SK-N-SH (cell line): ENCODE data around the gene RALA. TPM values are rescaled to one million over a fixed set of nuclear protein-coding genes. Genes with fewer than 3 reads are reported as not detected.

Source experiments
- CTCF ChIA-PET: fragments of 300-600, 350-600 bp; formaldehyde crosslinking; extraction: SDS; loops from one replicate; lab custom pipeline; 2021; lab: Yijun Ruan, JAX
- POLR2A ChIA-PET: fragments of 350-600 bp; sonication (Branson Sonifier 250); formaldehyde crosslinking; extraction: SDS; loops from one replicate; lab custom pipeline; 2020; ENCODE audit warnings: antibody characterized with exemption, inconsistent platforms; lab: Yijun Ruan, JAX
- DNase-seq: peaks from one replicate; pipeline ENCODE4 v3.0.0; 2012
- H2AFZ ChIP-seq: fragments of 200-600 bp; sonication (generic); 2 replicates; pipeline ENCODE4 v1.8.1; 2016; ENCODE audit warnings: antibody characterized with exemption, mild to moderate bottlenecking, low read depth
- H3F3A ChIP-seq: fragments of 200-600 bp; sonication (generic); replicated peaks from 2 replicates; pipeline ENCODE3; 2016; ENCODE audit warnings: antibody characterized with exemption, mild to moderate bottlenecking; ENCODE audit not compliant: insufficient read depth
- H3K27ac ChIP-seq, 2 experiments: fragments of 200-500 bp in 1 of 2; fragments of 200-600 bp in 1 of 2; sonication (Bioruptor generic) in 1 of 2; sonication (generic), shearing (Covaris generic) in 1 of 2; 2 replicates each; pipeline versions ENCODE4 v1.5.1 to v1.6.1; 2014 to 2016; ENCODE audit warnings: low read depth in 2 of 2, inconsistent platforms in 1 of 2, low read length in 1 of 2, mild to moderate bottlenecking in 1 of 2, mixed read lengths in 1 of 2
- H3K27me3 ChIP-seq: fragments of 200-600 bp; sonication (generic), shearing (Covaris generic); 2 replicates; pipeline ENCODE4 v1.6.1; 2016; ENCODE audit warnings: mixed run types; ENCODE audit not compliant: insufficient read depth
- H3K36me3 ChIP-seq, 2 experiments: fragments of 200-500 bp in 1 of 2; fragments of 200-600 bp in 1 of 2; sonication (Bioruptor generic) in 1 of 2; sonication (generic) in 1 of 2; replicated peaks in 1 of 2; 2 replicates each; pipeline versions ENCODE3 to v1.5.1; 2014 to 2016; ENCODE audit warnings: low read length in 1 of 2, mild to moderate bottlenecking in 1 of 2; ENCODE audit not compliant: insufficient read depth in 2 of 2, control insufficient read depth in 1 of 2
- H3K4me1 ChIP-seq, 2 experiments: fragments of 200-500 bp in 1 of 2; fragments of 200-600 bp in 1 of 2; sonication (Bioruptor generic) in 1 of 2; sonication (generic), shearing (Covaris generic) in 1 of 2; 2 replicates each; pipeline versions ENCODE4 v1.5.1 to v1.6.1; 2014 to 2016; ENCODE audit warnings: low read depth in 1 of 2, low read length in 1 of 2, mixed run types in 1 of 2; ENCODE audit not compliant: insufficient read depth in 2 of 2, control insufficient read depth in 1 of 2
- H3K4me2 ChIP-seq: fragments of 200-600 bp; sonication (generic), shearing (Covaris generic); 2 replicates; pipeline ENCODE4 v1.6.1; 2017; ENCODE audit warnings: mixed run types
- H3K4me3 ChIP-seq, 2 experiments: fragments of 200-500 bp in 1 of 2; fragments of 200-600 bp in 1 of 2; sonication (Bioruptor generic) in 1 of 2; sonication (generic), shearing (Covaris generic) in 1 of 2; 2 replicates each; pipeline versions ENCODE4 v1.5.1 to v1.8.1; 2014 to 2016; ENCODE audit warnings: low read depth in 2 of 2, inconsistent platforms in 1 of 2, low read length in 1 of 2, mild to moderate bottlenecking in 1 of 2, mixed read lengths in 1 of 2, moderate library complexity in 1 of 2
- H3K79me2 ChIP-seq: fragments of 200-600 bp; sonication (generic); 2 replicates; pipeline ENCODE4 v1.8.1; 2017; ENCODE audit warnings: mild to moderate bottlenecking; ENCODE audit not compliant: insufficient read depth
- H3K9ac ChIP-seq: fragments of 200-600 bp; sonication (generic); 2 replicates; pipeline ENCODE4 v1.6.1; 2017; ENCODE audit warnings: mixed run types
- H3K9me2 ChIP-seq: fragments of 200-600 bp; sonication (generic); 2 replicates; pipeline ENCODE4 v1.6.1; 2017; ENCODE audit warnings: mixed run types
- H3K9me3 ChIP-seq: fragments of 200-600 bp; sonication (generic); 2 replicates; pipeline ENCODE4 v1.6.1; 2017; ENCODE audit warnings: mixed run types, mild to moderate bottlenecking, moderate library complexity
- H4K20me1 ChIP-seq: fragments of 200-600 bp; sonication (generic); 2 replicates; pipeline ENCODE4 v1.6.1; 2017; ENCODE audit warnings: mild to moderate bottlenecking, mixed run types; ENCODE audit not compliant: insufficient read depth
- CHD2 ChIP-seq: fragments of 150-350 bp; IDR thresholded peaks from 2 replicates; pipeline ENCODE4 v1.6.1; 2018; ENCODE audit warnings: low read length; ENCODE audit not compliant: partially characterized antibody
- EP300 ChIP-seq, 2 experiments: IDR thresholded peaks; 2 replicates each; pipeline versions ENCODE4 v1.4.0 to v1.6.1; 2012; ENCODE audit warnings: borderline replicate concordance in 1 of 2, low read depth in 1 of 2, low read length in 1 of 2
- FOSL2 ChIP-seq: IDR thresholded peaks from 2 replicates; pipeline ENCODE4 v1.4.0; 2012; ENCODE audit warnings: low read depth, mild to moderate bottlenecking, moderate library complexity, borderline replicate concordance
- MEF2A ChIP-seq: IDR thresholded peaks from 2 replicates; pipeline ENCODE4 v1.4.0; 2012; ENCODE audit warnings: low read depth, borderline replicate concordance
- NRF1 ChIP-seq: IDR thresholded peaks from 2 replicates; pipeline ENCODE4 v1.6.1; 2012; ENCODE audit warnings: low read depth, mild to moderate bottlenecking, low read length
- PBX3 ChIP-seq: IDR thresholded peaks from 2 replicates; pipeline ENCODE4; 2012
- RAD21 ChIP-seq: IDR thresholded peaks from 2 replicates; pipeline ENCODE4 v1.6.1; 2012; ENCODE audit warnings: mild to moderate bottlenecking, low read length
- RCOR1 ChIP-seq: fragments of 150-350 bp; IDR thresholded peaks from 2 replicates; pipeline ENCODE4 v1.6.1; 2017; ENCODE audit warnings: antibody characterized with exemption, low read length
- RFX5 ChIP-seq: IDR thresholded peaks from 2 replicates; pipeline ENCODE4 v1.6.1; 2012; ENCODE audit warnings: mild to moderate bottlenecking, improper control_type of control experiment, low read length
- SMC3 ChIP-seq: IDR thresholded peaks from 2 replicates; pipeline ENCODE4 v1.6.1; 2012; ENCODE audit warnings: low read depth, low read length, improper control_type of control experiment
- TAF1 ChIP-seq: IDR thresholded peaks from 2 replicates; pipeline ENCODE4 v1.6.1; 2012; ENCODE audit warnings: low read depth, mild to moderate bottlenecking, low read length, moderate library complexity, borderline replicate concordance
- TCF12 ChIP-seq: IDR thresholded peaks from 2 replicates; pipeline ENCODE4 v1.4.0; 2012
- TEAD4 ChIP-seq: IDR thresholded peaks from 2 replicates; pipeline ENCODE4 v1.4.0; 2012; ENCODE audit warnings: mild to moderate bottlenecking, borderline replicate concordance; ENCODE audit not compliant: insufficient read depth
- USF1 ChIP-seq: IDR thresholded peaks from 2 replicates; pipeline ENCODE4 v1.4.0; 2012; ENCODE audit warnings: low read depth, borderline replicate concordance
- WGBS: methylation state at CpG from one replicate; pipeline ENCODE4 v1.1.6; 2017; ENCODE audit warnings: low lambda C conversion rate; 5-methylcytosine and 5-hydroxymethylcytosine counted together
- polyA plus RNA-seq, 3 experiments: library from polyadenylated mRNA; depleted of rRNA; stranded (reverse); fragments of >200 nt; gene quantifications; 2 replicates each; pipeline ENCODE4 v1.2.3, GENCODE V29; 2012
- TF ChIP-seq, protein P1 (sequence below): IDR thresholded peaks from 2 replicates; pipeline ENCODE4 v1.4.0; 2012; ENCODE audit warnings: low read depth, borderline replicate concordance

The RALA gene
- polyA plus RNA-seq, 1 of the 3 experiments (the other 2 are of a cell fraction): 29.0 TPM

DNA sequence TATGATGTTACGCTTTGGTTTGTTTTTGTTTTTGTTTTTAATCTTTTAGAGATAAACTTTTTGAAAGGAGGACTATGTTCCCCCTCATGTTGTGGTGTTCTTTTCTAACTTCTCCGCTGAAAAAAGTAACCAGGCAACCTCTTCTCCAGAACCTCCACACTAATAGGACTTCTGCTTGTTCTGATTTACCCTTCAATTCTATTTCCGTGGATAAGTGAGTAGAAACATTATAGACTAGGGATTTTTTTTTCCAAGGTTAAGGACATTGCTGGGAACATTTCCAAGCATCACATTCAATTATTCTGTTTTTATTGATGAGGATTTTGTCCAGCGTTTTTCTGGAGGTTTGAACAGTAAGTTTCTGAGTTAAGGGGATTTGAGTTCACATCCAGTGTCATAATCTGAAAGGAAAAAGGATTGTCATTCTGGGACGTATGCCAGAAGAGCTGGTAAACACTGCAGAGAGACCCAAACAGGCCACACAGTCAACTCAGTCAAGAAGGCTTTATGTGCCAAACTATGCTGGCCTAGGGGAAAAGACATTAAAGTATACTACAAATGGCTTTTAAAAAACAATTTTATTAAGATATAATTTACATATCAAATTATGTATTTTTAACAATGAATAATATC, 28.3 kb upstream of the RALA start (continued):
- no peak for TF ChIP-seq TAF1
- TF ChIP-seq, protein P1, sequence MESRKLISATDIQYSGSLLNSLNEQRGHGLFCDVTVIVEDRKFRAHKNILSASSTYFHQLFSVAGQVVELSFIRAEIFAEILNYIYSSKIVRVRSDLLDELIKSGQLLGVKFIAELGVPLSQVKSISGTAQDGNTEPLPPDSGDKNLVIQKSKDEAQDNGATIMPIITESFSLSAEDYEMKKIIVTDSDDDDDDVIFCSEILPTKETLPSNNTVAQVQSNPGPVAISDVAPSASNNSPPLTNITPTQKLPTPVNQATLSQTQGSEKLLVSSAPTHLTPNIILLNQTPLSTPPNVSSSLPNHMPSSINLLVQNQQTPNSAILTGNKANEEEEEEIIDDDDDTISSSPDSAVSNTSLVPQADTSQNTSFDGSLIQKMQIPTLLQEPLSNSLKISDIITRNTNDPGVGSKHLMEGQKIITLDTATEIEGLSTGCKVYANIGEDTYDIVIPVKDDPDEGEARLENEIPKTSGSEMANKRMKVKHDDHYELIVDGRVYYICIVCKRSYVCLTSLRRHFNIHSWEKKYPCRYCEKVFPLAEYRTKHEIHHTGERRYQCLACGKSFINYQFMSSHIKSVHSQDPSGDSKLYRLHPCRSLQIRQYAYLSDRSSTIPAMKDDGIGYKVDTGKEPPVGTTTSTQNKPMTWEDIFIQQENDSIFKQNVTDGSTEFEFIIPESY: no peak
- TF ChIP-seq SMC3: no peak
- no peak for TF ChIP-seq RCOR1
- no peak for TF ChIP-seq RAD21
- no peak for TF ChIP-seq USF1
- TF ChIP-seq MEF2A: no peak

- peak overlapping the region in 1 of 2 experiments; percentile 63; a peak in 3 of 4 replicates for H3K27ac ChIP-seq
- ChIA-PET POLR2A (no interaction called here), CTCF (interaction anchor here (4.9 kb wide), 1 partner anchor 23 kb away, joined by 19 read pairs; no protein-coding TSS in a partner anchor)
- H3K9me2 ChIP-seq: no peaks in the 10 kb centered on the region
- no peak overlapping the region for H3K4me3 ChIP-seq
- H3K9ac ChIP-seq: peak overlapping the region; percentile 11; the same call in 1 of the 2 replicates
- 22% methylated on average over 2 of the region's 2 CpGs for WGBS
- H4K20me1 ChIP-seq: no peaks in the 10 kb centered on the region
- peaks cover 25% of the 10 kb centered on the region for H3F3A ChIP-seq
- no peaks in the 10 kb centered on the region for H3K79me2 ChIP-seq
- no peaks in the 10 kb centered on the region for H3K27me3 ChIP-seq
- H3K4me2 ChIP-seq: peak overlapping the region; percentile 9
- peak overlapping the region; percentile 4; the same call in 1 of the 2 replicates for H2AFZ ChIP-seq
- no peaks in the 10 kb centered on the region for H3K9me3 ChIP-seq
- H3K36me3 ChIP-seq: no peaks in the 10 kb centered on the region
- TF ChIP-seq TCF12: peak; percentile 42; the same call in 1 of the 2 replicates
- 0 out of 2 replicates have a peak, but pooled peaks have one; percentile 34 for TF ChIP-seq TEAD4
- peak; percentile 36; the same call in 1 of the 2 replicates for TF ChIP-seq PBX3
- peak in 1 of 2 experiments; percentile 48; a peak in 1 of 4 replicates for TF ChIP-seq EP300 (IDR thresholded peaks at IDR 0.05; ENCODE audit: borderline replicate concordance in 1 of 2, low read depth in 1 of 2, low read length in 1 of 2)
- peak; percentile 73; the same call in 1 of the 2 replicates for TF ChIP-seq FOSL2
- TF ChIP-seq NRF1: no peak
- TF ChIP-seq RAD21: no peak
- TF ChIP-seq RFX5: no peak
- no peak for TF ChIP-seq CHD2
- DNase-seq: no peak
- peaks cover 0 to 4% of the 10 kb centered on the region in 2 experiments; a peak in 1 of 4 replicates for H3K4me1 ChIP-seq
Observed at GRCh38 chr7:39602351-39602750, 21.0 kb upstream of the RALA start.
